OCI-LY1 (cell line): ENCODE results near the gene ELOVL1.

Experiments
- CTCF ChIP-seq: fragments of 200-600 bp; sonication (generic), shearing (Covaris generic); IDR thresholded peaks from 2 replicates; pipeline ENCODE4 v1.5.1; 2017; ENCODE audit warnings: mild to moderate bottlenecking, antibody characterized with exemption, low read length, moderate library complexity, mixed read lengths
- EZH2 ChIP-seq: fragments of 200-600 bp; sonication (generic), shearing (Covaris generic); IDR thresholded peaks from 2 replicates; pipeline ENCODE4 v1.8.0; 2017; ENCODE audit warnings: borderline replicate concordance, mixed run types, mild to moderate bottlenecking, antibody characterized with exemption, low read length, moderate library complexity, mixed read lengths

- TF ChIP-seq CTCF (no peak), EZH2 (no peak)
Measured at GRCh38 chr1:43348809-43349593, 18.8 kb downstream of the ELOVL1 start.
